HL-60/S4 treated with retinoic acid at 250 ng/mL for 4 days and 3 days (cell line): ENCODE measurements around the gene PSD4.

Experiments
- in situ Hi-C: fragments of 300-500 bp; cut with MboI; formaldehyde crosslinking; loops from 2 replicates; pipeline ENCODE4 v1.7.0; 2022; ENCODE audit warnings: low sequenced_read_pairs

The PSD4 gene

DNA sequence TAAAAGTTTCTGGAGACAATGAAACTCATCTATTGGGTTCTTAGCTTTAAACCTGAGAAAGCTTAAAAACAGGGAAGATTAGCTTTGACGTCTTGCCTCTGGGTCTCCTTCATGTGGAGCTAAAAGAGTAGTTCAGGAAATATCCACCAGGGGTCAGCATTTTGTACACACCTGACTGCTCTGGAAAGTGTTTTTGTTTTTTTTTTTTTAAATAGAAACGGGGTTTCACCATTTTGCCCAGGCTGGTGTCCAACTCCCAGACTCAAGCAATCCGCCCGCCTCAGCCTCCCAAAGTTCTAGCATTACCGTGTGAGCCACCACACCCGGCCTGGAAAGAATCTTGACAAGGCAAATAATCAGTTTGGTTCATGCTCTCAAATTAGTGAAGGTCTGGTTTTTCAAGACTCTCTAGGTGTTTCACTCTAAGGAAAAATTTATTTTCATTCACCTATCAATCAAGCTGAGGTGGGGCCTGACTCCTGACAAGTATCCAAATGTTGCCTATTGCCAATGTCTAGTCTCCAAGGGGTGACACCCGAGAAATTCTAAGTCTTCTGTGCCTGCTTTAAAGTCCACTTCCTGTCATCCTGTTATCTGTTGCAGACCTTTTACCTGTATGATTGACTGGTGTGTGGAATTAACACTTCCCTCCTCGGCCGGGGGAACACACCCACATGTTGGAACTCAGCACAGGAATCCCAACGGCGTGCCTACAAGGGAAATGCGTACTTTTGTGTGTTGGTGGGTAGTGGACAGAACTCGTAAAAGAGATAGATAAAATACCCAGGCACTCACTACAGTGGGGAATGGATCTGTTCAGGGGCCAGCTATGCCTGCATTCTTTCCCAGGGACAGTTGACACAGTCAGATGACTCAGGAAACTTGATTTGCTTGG is 35.1 kb upstream of the PSD4 start:
- in situ Hi-C loops: loop anchor here (10.0 kb wide), 1 partner anchor 246 kb away; no protein-coding TSS in a partner anchor

DNA sequence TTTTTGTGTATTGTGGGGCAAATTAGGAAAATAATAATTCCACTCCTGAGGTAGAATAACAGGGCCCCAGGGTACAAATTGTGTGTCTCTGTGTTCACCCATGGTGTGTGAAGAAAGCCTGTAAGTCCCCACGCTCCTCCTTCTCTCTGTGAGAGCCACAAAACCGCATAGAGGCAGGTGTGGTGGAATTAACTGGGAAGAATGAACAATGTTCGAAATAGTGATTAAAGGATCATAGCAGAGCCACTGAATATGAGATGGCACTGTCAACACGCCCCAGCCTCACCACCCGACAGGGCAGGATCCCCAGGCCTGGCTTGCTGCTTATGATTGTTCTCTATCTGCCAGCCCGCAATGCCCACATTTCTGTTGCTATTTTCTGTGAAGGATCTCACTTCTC is 32.3 kb upstream of the PSD4 start:
- in situ Hi-C loops: no loop called here

DNA sequence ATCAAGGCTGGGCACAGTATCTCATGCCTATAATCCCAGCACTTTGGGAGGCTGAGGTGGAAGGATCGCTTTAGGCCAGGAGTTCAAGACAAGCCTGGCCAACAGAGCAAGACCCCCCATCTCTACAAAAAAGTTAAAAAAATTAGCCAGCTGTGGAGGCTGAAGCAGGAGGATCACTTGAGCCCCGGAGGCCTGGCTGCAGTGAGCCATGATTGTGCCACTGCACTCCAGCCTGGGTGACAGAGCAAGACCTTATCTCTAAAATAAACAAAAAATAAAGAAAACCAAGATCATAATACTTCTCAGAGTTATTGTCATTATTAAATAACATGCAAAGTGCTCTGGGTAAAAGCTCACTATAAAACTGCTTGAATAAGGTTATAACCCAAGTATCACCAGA is 31.5 kb upstream of the PSD4 start:
- in situ Hi-C loops: no loop called here

GRCh38 chr2:113144259-113144658 is 29.5 kb upstream of the PSD4 start:
- in situ Hi-C loops: no loop called here

DNA sequence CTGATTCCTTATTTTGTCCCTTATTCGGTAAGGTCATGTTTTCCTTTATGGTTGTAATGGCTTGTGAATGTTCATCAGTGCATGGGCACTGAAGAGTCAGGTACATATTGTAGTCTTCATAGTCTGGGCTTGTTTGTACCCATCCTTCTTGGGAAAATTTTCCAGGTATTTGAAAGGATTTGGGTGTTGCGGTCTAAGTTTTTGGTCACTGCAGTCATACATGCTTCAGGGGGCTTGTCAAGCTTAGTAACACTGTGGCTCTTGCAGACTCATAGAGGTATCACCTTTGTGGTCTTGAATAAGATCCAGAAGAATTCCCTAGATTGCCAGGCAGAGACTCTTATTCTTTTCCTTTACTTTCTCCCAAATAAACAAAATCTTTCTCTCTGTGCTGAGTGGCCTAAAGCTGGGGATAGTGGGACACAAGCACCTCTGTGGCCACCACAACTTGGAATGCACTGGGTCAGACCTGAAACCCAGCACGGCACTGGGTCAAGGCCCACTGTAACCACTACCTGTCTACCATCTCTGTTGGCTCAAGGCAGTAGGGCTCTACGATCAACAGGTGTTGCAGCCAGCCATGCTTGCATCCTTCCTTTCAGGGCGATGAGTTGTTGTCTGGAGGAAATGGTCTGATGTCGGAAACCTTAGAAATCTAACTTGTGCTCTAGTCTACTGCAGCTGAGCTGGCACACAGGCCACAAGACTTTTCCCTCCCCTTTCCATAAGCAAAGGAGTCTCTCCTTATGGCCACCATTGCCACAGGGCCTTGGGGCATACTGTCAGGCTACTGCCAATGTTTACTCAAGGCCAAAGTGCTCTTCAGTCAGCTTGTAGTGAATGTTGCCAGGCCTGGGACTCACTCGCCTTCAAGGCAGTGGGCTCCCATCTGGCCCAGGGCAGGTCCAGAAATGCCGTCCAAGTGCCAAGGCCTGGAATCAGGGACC is 24.9 kb upstream of the PSD4 start:
- in situ Hi-C loops: no loop called here

DNA sequence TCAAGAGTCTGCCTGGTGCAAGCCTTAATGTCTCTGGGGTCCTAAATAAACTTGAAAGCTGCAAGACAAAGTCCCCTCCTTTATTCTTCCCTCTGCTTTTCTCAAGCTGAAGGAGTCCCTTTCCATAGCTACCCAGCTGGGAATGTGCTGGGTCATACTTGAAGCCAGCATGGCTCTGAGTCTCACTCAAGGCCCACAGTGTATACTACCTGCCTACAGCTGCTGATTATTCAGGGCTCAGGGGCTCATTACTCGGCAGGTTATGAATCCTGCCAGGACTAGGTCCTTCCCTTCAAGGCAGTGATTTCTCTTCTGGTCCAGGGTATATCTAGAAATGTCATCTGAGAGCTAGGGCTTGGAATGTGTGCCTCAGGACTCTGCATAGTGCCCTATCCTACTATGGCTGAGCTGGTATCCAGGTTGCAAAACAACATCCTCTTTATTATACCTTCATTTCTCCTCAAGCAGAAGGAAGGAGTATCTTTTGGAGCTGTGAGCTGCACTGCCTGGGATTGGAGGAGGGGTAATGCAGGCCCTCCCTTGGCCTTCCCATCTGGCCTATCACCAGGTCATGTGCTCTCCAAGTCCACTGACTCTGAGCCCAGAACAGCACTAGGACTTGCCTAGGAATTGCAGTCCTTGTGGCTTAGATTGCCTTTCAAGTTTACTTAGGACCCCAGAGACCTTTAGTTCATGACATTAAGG is 24.1 kb upstream of the PSD4 start:
- in situ Hi-C loops: no loop called here

- in situ Hi-C loops: no loop called here
These were observed 23.5 kb upstream of the PSD4 start for GRCh38 chr2:113150258-113150601.

DNA sequence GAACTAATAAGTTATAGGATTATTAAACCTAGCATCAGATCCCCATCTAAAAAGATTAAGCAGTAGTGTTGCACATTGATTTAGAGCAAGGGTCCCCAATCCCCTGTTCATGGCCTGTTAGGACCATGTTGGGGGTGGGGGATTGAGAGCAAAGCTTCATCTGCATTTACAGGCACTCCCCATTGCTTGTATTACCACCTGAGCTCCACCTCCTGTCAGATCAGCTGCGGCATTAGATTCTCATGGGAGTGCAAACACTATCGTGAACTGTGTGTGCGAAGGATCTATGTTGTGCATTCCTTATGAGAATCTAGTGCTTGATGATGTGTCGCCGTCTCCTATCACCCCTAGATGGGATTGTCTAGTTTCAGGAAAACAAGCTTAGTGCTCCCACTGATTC is 18.4 kb upstream of the PSD4 start:
- in situ Hi-C loops: no loop called here

GRCh38 chr2:113156278-113157117 is 17.3 kb upstream of the PSD4 start:
- in situ Hi-C loops: no loop called here

DNA sequence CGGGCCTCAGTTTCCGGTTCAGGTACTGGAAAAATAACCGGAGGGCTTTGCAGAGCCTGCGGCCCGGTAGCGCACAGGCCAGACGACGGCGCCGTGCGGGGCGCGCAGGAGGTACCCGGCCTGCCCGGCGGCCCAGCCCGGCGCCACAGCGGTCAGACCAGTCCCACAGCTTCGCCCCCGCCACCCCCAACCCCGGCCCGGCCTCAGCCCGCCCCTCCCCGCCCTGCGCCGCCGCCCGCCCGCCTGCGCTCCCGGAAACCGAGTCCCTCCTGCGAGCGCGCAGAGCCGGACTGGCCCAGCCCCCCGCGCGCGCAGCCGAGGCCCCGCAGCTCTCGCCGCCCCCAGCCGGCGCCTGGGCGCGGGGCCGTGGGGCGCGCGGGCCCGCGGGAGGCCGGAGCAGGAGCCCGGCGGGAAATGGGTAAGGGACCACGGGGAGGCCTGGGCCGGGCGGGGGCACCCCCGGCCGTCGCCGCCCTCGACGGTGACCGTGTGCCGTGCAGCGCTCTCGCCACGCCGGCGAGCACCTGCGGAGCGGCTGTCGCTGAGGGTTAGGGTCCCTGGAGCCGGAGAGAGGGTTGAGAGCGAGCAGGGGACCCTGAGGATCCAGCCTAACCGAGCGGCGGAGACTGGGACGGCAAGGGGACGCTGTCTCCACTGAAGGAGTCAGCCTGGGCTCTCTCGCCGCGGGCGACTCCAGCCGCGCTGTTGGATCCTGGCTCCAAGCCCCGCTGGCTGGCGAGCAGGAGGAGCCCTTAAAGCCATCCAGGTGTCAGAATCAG is 16.5 kb upstream of the PSD4 start:
- in situ Hi-C loops: no loop called here

- in situ Hi-C loops: no loop called here
These were observed 15.6 kb upstream of the PSD4 start for GRCh38 chr2:113157897-113158753.

- in situ Hi-C loops: no loop called here
These were observed 14.8 kb upstream of the PSD4 start for GRCh38 chr2:113158884-113159553.

DNA sequence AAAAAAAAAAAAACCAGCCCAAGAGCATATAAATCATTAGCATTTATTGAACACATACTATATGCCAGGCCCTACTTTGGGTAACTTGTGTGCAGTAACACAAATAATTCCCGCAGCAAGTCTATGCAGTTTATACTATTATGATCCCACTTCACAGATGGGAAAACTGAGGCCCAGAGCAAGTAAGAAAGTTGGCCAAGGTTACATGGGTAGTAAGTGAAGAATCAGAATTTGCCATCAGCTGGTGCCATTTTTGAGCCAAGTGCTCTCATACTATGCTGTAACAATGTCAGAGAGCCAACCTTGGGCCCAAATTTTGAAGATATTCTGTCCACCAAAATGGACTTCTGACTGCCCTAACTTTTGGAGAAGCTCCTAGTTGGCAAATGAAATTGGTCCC is 13.5 kb upstream of the PSD4 start:
- in situ Hi-C loops: no loop called here

GRCh38 chr2:113160962-113161361 is 12.8 kb upstream of the PSD4 start:
- in situ Hi-C loops: no loop called here

- in situ Hi-C loops: no loop called here
These were observed 11.6 kb upstream of the PSD4 start for GRCh38 chr2:113162173-113162572.

GRCh38 chr2:113162869-113163268 is 10.9 kb upstream of the PSD4 start:
- in situ Hi-C loops: no loop called here

DNA sequence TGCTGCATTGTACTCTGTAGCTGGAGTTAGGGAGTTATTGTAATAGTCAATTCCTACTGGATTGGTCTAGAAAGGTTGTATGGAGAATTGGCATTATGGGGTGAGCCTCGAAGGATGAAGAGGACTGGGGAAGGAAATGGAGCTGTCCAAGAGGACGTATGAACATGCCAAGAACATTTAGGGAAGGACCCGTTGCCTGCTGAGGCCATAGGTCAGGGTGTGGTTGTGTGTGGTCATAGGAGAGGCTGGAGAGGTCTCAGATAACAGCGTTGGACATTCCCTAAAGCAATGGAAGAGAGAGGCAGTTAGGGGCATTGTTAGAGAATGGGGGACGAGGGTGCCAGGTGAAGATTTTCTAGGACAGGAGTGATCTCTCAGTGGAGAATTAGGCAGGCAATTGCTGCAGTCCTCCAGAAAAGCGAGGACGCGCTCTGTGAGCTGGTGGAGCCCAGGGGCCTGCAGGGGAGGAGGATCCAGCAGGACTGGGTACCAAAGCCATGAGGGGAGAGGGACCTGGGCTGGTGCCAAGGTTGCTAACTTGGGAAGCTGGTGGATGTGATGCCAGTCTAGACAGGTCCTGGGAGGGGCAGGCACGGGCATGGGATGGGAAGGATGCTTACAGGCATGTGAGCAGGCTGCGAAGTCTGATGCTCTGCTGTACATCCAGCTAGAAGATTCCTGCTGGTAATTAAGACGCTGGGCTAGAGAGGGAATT is 9.4 kb upstream of the PSD4 start:
- in situ Hi-C loops: no loop called here
